Psoas muscle (tissue), 8 donors: Measurements from ENCODE around the gene SBSN. TPM values are rescaled to one million over a fixed set of nuclear protein-coding genes. Genes with fewer than 3 reads are reported as not detected.

Experiments used
- ATAC-seq, 4 donors: fragments of 200-7000 bp; cut with Tn5 transposase; one replicate each; pipeline ENCODE4 v1.9.1; 2020; ENCODE audit warnings: moderate library complexity in 3 of 4, mild to moderate bottlenecking in 2 of 4
- DNase-seq, 2 donors: peaks; one replicate each; pipeline ENCODE4 v3.0.0-alpha.2; 2020
- H3K27ac ChIP-seq: fragments of 200-600 bp; one replicate; pipeline ENCODE4 v1.8.0; 2022
- H3K27me3 ChIP-seq, 3 donors: fragments of 200-600 bp in 1 of 3; one replicate each; pipeline versions ENCODE4 v1.6.1 to v1.8.0; 2013 to 2022; ENCODE audit warnings: low read length in 2 of 3, mild to moderate bottlenecking in 2 of 3, moderate library complexity in 1 of 3; ENCODE audit not compliant: insufficient read depth in 3 of 3
- H3K36me3 ChIP-seq, 2 donors: fragments of 200-600 bp in 1 of 2; one replicate each; pipeline versions ENCODE4 v1.6.1 to v1.8.0; 2013 to 2022; ENCODE audit warnings: low read depth in 1 of 2, mild to moderate bottlenecking in 1 of 2, moderate library complexity in 1 of 2; ENCODE audit not compliant: insufficient read depth in 1 of 2
- H3K4me1 ChIP-seq: fragments of 200-600 bp; one replicate; pipeline ENCODE4 v1.8.0; 2022
- H3K4me3 ChIP-seq: fragments of 200-600 bp; one replicate; pipeline ENCODE4 v1.8.0; 2022; ENCODE audit warnings: mild to moderate bottlenecking
- H3K9me3 ChIP-seq: fragments of 200-600 bp; one replicate; pipeline ENCODE4 v1.8.0; 2022
- WGBS, 3 donors: extraction: QIAGEN DNeasy Blood & Tissue Kit; methylation state at CpG; one replicate each; pipeline versions ENCODE4 v1.1.6 to v1.1.7; 2013; 5-methylcytosine and 5-hydroxymethylcytosine counted together
- intact Hi-C, 2 donors: fragments of 100-400 bp; cut with DNase I; formaldehyde crosslinking; loops; one replicate each; pipeline versions ENCODE4 v1.11.0 to v1.14.2; 2022
- polyA plus RNA-seq, 3 donors: library from polyadenylated mRNA; stranded (reverse); fragments of 200-250 nt; gene quantifications; one replicate each; pipeline ENCODE4 v1.2.3, GENCODE V29; 2013
- total RNA-seq, 4 donors: library from RNA; stranded (reverse); fragmentation: NEBNext Ultra II Directional in 2 of 4; extraction: Animal tissue kit (Norgen Biotek cat#: 25700) in 2 of 4; gene quantifications; one replicate each; pipeline versions ENCODE4 v1.2.1 to v1.2.4, GENCODE V29; 2021 to 2023
- TF ChIP-seq, protein P1 (sequence below): fragments of 200-600 bp; IDR thresholded peaks from one replicate; pipeline ENCODE4 v1.8.0; 2022; ENCODE audit warnings: antibody characterized with exemption
- donor health status: healthy with polysubstance abuse.
- donor health status: DM: no; HTN: no; CAD: no; lungs with moderate emphysema.
- donor health status: Bipolar disorder and iron deficiency.
- donor health status: healthy.
- donor health status: DM: yes; HTN: yes; CAD: no.
- donor health status: DM: no; HTN: no; CAD: no.
- donor health status: DM: no; HTN: no; CAD: no.
- donor health status: DM: yes; HTN: yes; CAD: no.

Gene SBSN
- total and polyA plus RNA-seq, 7 donors: 0.09 TPM; not detected in 6

DNA sequence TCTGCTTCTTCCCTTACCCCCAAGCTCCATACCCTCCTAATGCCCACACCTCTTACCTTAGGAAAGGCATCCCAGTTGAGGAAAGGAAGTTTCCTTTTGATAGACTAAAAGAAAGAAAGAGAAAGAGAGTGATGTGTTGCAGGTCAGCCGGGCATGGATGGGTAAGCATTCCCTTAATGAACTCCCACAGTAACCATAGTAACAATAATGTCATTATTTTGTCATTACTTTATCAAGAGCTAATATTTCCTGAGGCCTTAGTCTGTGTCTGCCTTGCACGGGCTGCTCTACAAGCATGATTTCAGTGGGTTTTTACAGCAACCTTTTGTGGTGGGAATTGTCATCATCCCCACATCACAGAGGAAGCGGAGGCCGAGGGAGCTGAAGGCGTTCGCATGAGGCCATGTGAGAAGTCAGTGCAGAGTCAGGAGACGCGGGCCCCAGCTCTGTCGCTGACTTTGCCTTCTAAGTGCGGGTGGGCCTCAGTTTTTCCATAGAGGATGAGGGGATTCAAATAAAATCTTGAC, 40.4 kb downstream of the SBSN start:
- intact Hi-C loops: no loop called here
- H3K4me3 ChIP-seq: no peak overlapping the region
- no peak overlapping the region for H3K27ac ChIP-seq
- peaks cover 0 to 9% (median 0%) of the 10 kb centered on the region in 3 donors for H3K27me3 ChIP-seq
- WGBS, 3 donors: 83 to 87% (median 84%) methylated on average over 10 of the region's 10 CpGs
- TF ChIP-seq, protein P1, sequence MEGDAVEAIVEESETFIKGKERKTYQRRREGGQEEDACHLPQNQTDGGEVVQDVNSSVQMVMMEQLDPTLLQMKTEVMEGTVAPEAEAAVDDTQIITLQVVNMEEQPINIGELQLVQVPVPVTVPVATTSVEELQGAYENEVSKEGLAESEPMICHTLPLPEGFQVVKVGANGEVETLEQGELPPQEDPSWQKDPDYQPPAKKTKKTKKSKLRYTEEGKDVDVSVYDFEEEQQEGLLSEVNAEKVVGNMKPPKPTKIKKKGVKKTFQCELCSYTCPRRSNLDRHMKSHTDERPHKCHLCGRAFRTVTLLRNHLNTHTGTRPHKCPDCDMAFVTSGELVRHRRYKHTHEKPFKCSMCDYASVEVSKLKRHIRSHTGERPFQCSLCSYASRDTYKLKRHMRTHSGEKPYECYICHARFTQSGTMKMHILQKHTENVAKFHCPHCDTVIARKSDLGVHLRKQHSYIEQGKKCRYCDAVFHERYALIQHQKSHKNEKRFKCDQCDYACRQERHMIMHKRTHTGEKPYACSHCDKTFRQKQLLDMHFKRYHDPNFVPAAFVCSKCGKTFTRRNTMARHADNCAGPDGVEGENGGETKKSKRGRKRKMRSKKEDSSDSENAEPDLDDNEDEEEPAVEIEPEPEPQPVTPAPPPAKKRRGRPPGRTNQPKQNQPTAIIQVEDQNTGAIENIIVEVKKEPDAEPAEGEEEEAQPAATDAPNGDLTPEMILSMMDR: no peak
- no peaks in the 10 kb centered on the region for H3K9me3 ChIP-seq
- no peak for ATAC-seq
- no peaks in the 10 kb centered on the region for H3K36me3 ChIP-seq
- no peak for DNase-seq
- no peaks in the 10 kb centered on the region for H3K4me1 ChIP-seq

DNA sequence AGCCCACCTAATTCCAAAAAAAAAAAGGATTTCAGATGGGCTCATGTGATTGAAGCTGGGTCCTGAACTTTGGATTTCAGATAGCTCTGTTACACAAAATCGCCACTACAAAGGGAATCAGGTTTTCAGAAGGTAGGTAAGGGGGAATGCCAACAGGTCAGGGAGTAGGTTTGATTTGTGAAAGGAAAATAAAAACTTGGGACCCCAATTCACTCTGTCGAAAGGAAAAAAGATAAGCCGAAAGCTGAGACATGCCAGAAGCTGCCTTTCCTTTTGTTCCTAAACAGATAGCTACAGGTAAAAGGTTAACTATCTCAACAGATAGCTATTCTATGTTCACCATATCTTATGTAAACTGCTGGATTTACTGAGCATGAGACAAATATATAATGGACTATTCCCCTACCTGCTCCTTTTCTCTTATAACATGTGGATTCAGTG, 41.8 kb downstream of the SBSN start:
- WGBS, 3 donors: 80 to 90% (median 80%) methylated on average over 3 of the region's 3 CpGs
- H3K9me3 ChIP-seq: no peaks in the 10 kb centered on the region
- H3K27me3 ChIP-seq: peaks cover 0 to 5% (median 0%) of the 10 kb centered on the region in 3 donors
- intact Hi-C loops: no loop called here
- no peak overlapping the region for H3K27ac ChIP-seq
- TF ChIP-seq, protein P1: no peak
- H3K36me3 ChIP-seq: no peaks in the 10 kb centered on the region
- no peak for ATAC-seq
- DNase-seq: no peak
- H3K4me3 ChIP-seq: no peak overlapping the region
- H3K4me1 ChIP-seq: no peaks in the 10 kb centered on the region

DNA sequence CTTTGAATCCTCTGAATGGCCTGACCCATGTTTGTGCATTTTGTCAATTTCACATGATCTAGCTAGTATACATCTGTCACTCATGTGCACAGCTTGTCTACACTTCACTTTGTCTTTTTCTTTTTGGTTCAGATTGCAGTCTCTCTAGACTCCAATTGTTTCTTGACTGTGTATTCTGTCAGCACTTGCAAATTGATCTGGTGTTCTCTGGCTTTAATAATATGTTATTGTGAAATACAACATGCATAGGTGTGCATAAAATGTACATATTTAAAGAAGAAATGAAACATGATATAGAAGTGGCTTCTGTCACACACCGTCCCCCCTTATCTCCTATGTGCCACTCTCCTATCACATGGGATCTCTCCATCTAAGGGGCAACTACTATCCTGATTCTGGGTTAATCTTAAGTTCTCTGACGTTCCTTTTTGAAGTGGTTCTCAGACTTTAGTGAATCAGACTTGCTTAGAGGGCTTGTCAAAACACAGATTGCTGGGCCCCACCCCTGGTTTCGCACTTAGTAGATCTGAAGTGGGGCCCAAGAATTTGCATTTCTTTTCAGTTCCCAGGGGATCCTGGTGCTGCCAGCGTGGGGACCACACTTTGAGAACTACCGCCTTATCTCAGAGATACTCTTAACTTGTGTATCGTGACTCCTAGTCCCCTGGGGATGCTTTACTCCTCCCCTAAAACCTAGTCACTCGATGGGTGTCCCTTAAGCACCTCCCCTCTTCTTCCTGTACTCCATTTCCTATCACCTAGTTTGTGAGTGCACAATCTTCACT, 43.7 kb downstream of the SBSN start:
- no peaks in the 10 kb centered on the region for H3K9me3 ChIP-seq
- H3K4me1 ChIP-seq: no peaks in the 10 kb centered on the region
- no peak for DNase-seq
- WGBS, 3 donors: 51 to 54% (median 52%) methylated on average over 7 of the region's 7 CpGs
- no peak overlapping the region for H3K27ac ChIP-seq
- TF ChIP-seq, protein P1: no peak
- no peak for ATAC-seq
- H3K4me3 ChIP-seq: no peak overlapping the region
- no peaks in the 10 kb centered on the region for H3K36me3 ChIP-seq
- H3K27me3 ChIP-seq: peaks cover 0 to 3% (median 0%) of the 10 kb centered on the region in 3 donors
- intact Hi-C loops: no loop called here

DNA sequence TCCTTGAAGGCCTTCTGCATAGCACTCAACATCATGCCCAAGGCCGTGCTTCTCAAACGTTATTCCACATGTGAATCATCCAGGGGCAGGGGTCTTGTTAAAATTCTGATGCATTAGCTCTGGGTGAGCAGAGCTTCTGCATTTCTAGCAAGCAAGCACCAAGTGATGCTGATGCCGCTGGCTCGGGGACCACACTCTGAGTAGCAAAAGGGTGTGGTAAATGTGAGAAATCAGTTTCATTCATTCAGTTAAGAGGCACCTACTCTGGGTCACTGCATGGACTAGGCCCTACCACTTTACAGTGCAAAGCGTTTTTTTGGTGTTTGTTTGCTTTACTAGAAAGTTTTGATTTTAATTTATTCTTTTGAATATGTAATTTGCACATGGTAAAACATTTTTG, 45.0 kb downstream of the SBSN start:
- H3K4me3 ChIP-seq: no peak overlapping the region
- no peaks in the 10 kb centered on the region for H3K9me3 ChIP-seq
- DNase-seq (no peak), ATAC-seq (no peak)
- no peaks in the 10 kb centered on the region for H3K27me3 ChIP-seq
- H3K27ac ChIP-seq: no peak overlapping the region
- H3K36me3 ChIP-seq: no peaks in the 10 kb centered on the region
- intact Hi-C loops: no loop called here
- TF ChIP-seq, protein P1: no peak
- WGBS, 3 donors: 65 to 73% (median 68%) methylated on average over 5 of the region's 5 CpGs
- no peaks in the 10 kb centered on the region for H3K4me1 ChIP-seq
